Endothelial cell of umbilical vein (primary cell): ENCODE results near the gene EID2B. TPM values are rescaled to one million over a fixed set of nuclear protein-coding genes. Genes with fewer than 3 reads are reported as not detected.

Experiments used
- BruUV-seq: library from RNA; stranded (reverse); fragments of 400-500 nt; replicated peaks from 2 replicates; lab custom pipeline; 2021; lab: Mats Ljungman, UMichigan
- CTCF ChIA-PET: fragments of 300-600, 350-600 bp; sonication (Branson Sonifier 250); formaldehyde crosslinking; loops from one replicate; lab custom pipeline; 2021; ENCODE audit warnings: antibody characterized with exemption, inconsistent platforms; lab: Charles Lee
- POLR2A ChIA-PET: fragments of 300-600, 350-600 bp; sonication (Branson Sonifier 250); formaldehyde crosslinking; loops from one replicate; lab custom pipeline; 2021; ENCODE audit warnings: antibody characterized with exemption, inconsistent platforms; lab: Charles Lee
- DNase-seq: peaks from one replicate; pipeline ENCODE4 v3.0.0-alpha.2; 2011; ENCODE audit warnings: low read depth, low spot score
- FAIRE-seq: peaks from 2 replicates; lab custom pipeline; 2011; peaks lifted over from hg19 to GRCh38; lab: Jason Lieb, UNC
- H2AFZ ChIP-seq: 2 replicates; pipeline ENCODE4 v1.6.0; 2012; ENCODE audit warnings: low read depth, low read length, control low read depth, inconsistent platforms
- H3K27ac ChIP-seq: 2 replicates; pipeline ENCODE4 v1.5.1; 2011; ENCODE audit warnings: low read depth, mild to moderate bottlenecking, control low read depth, low read length, moderate library complexity; ENCODE audit not compliant: insufficient read depth
- H3K27me3 ChIP-seq, 2 experiments: 2 replicates each; pipeline versions ENCODE4 v1.6.0 to v1.6.1; 2011; ENCODE audit warnings: low read length in 2 of 2, mixed read lengths in 1 of 2; ENCODE audit not compliant: control insufficient read depth in 2 of 2, insufficient read depth in 2 of 2
- H3K36me3 ChIP-seq, 2 experiments: 2 replicates in 1 of 2; 3 replicates in 1 of 2; pipeline ENCODE4 v1.5.1; 2011; ENCODE audit warnings: low read length in 2 of 2, mild to moderate bottlenecking in 1 of 2, moderate library complexity in 1 of 2; ENCODE audit not compliant: control insufficient read depth in 2 of 2, insufficient read depth in 2 of 2; ENCODE audit errors: extremely low read depth in 1 of 2
- H3K4me1 ChIP-seq: 3 replicates; pipeline ENCODE4 v1.5.1; 2011; ENCODE audit warnings: mild to moderate bottlenecking, low read length; ENCODE audit not compliant: control insufficient read depth, insufficient read depth; ENCODE audit errors: extremely low read depth
- H3K4me2 ChIP-seq: 2 replicates; pipeline ENCODE4 v1.6.1; 2011; ENCODE audit warnings: low read length, control low read depth, mixed read lengths; ENCODE audit not compliant: insufficient read depth
- H3K4me3 ChIP-seq, 3 experiments: fragments of 200-600 bp in 1 of 3; sonication (generic), shearing (Covaris generic) in 1 of 3; replicated peaks in 1 of 3; 2 replicates each; pipeline ENCODE4 v1.5.1; 2011 to 2016; ENCODE audit warnings: control low read depth in 3 of 3, low read length in 3 of 3, mild to moderate bottlenecking in 2 of 3, inconsistent platforms in 1 of 3, low read depth in 1 of 3, moderate library complexity in 1 of 3; ENCODE audit not compliant: insufficient read depth in 1 of 3
- H3K79me2 ChIP-seq: 2 replicates; pipeline ENCODE4 v1.6.0; 2012; ENCODE audit warnings: low read length, inconsistent platforms; ENCODE audit not compliant: control insufficient read depth, insufficient read depth
- H3K9ac ChIP-seq: replicated peaks from 2 replicates; pipeline ENCODE3; 2011; ENCODE audit warnings: low read length, control low read depth; ENCODE audit not compliant: insufficient read depth; ENCODE audit errors: extremely low read depth
- H3K9me1 ChIP-seq: replicated peaks from 3 replicates; pipeline ENCODE4 v1.6.0; 2011; ENCODE audit warnings: mild to moderate bottlenecking, low read length; ENCODE audit not compliant: control insufficient read depth, insufficient read depth; ENCODE audit errors: extremely low read depth
- H3K9me3 ChIP-seq: replicated peaks from 2 replicates; pipeline ENCODE4 v1.5.1; 2012; ENCODE audit warnings: low read length, inconsistent platforms; ENCODE audit not compliant: control insufficient read depth, insufficient read depth
- H4K20me1 ChIP-seq: replicated peaks from 2 replicates; pipeline ENCODE3; 2011; ENCODE audit warnings: mild to moderate bottlenecking, low read length; ENCODE audit not compliant: control insufficient read depth, insufficient read depth; ENCODE audit errors: extremely low read depth
- CTCF ChIP-seq, 2 donors: IDR thresholded peaks; 1 replicate in 1 of 2; 2 replicates in 1 of 2; pipeline ENCODE4 v1.5.1; 2011; ENCODE audit warnings: low read length in 2 of 2, mild to moderate bottlenecking in 2 of 2, moderate library complexity in 2 of 2, control low read depth in 1 of 2, inconsistent platforms in 1 of 2, low read depth in 1 of 2; ENCODE audit not compliant: insufficient read depth in 1 of 2; ENCODE audit errors: extremely low read depth in 1 of 2
- EZH2 ChIP-seq: IDR thresholded peaks from 2 replicates; pipeline ENCODE4 v1.6.1; 2012; ENCODE audit warnings: borderline replicate concordance, low read depth, mild to moderate bottlenecking, moderate library complexity, low read length, inconsistent platforms; ENCODE audit not compliant: severe bottlenecking
- FOS ChIP-seq: IDR thresholded peaks from 2 replicates; pipeline ENCODE4 v1.6.1; 2011; ENCODE audit warnings: mild to moderate bottlenecking, low read length, moderate library complexity, borderline replicate concordance; ENCODE audit not compliant: insufficient read depth
- GATA2 ChIP-seq: IDR thresholded peaks from 2 replicates; pipeline ENCODE4 v1.7.0; 2011; ENCODE audit warnings: low read depth, mild to moderate bottlenecking, moderate library complexity, mixed read lengths, low read length; ENCODE audit not compliant: insufficient read length, insufficient read depth
- JUN ChIP-seq: IDR thresholded peaks from 2 replicates; pipeline ENCODE4 v1.6.1; 2011; ENCODE audit warnings: borderline replicate concordance, low read depth; ENCODE audit not compliant: insufficient read length, insufficient read depth
- MAX ChIP-seq: IDR thresholded peaks from 2 replicates; pipeline ENCODE4 v1.6.1; 2011; ENCODE audit not compliant: insufficient read depth, insufficient read length
- dilution Hi-C: fragments of 300-500 bp; cut with MboI; formaldehyde crosslinking; loops from one replicate; pipeline ENCODE4 v1.15.0; 2019; ENCODE audit warnings: low sequenced_read_pairs; ENCODE audit not compliant: extremely low pct_ligation_motif_present
- intact Hi-C: fragments of 100-400 bp; cut with micrococcal nuclease; formaldehyde crosslinking; loops from one replicate; pipeline ENCODE4 v1.10.0; 2022
- polyA plus RNA-seq, 4 experiments: library from polyadenylated mRNA; depleted of rRNA in 3 of 4; stranded (reverse) in 3 of 4; unstranded in 1 of 4; fragments of >200 nt; gene quantifications; 2 replicates each; pipeline versions ENCODE4 v1.2.1 to v1.2.3, GENCODE V29; 2011 to 2012; ENCODE audit warnings: missing spikeins in 1 of 4
- total RNA-seq: library from RNA; stranded (reverse); gene quantifications from 2 replicates; pipeline ENCODE4 v1.2.3, GENCODE V29; 2021

Gene EID2B
- total and polyA plus RNA-seq, 2 donors (not counting 3 experiments of a cell fraction or from before 2014, with no cell fraction given) = 1.7 to 3.9 TPM

GRCh38 chr19:39492788-39493187 is 39.9 kb downstream of the EID2B start:
- POLR2A ChIA-PET = no interaction called here
- H3K4me2 ChIP-seq = no peak overlapping the region

GRCh38 chr19:39492225-39492624 is 40.4 kb downstream of the EID2B start:
- FAIRE-seq = no peak
- dilution Hi-C loops = no loop called here
- BruUV-seq = no TSS peak

More at GRCh38 chr19:39492788-39493187, 39.9 kb downstream of the EID2B start:
- Histone ChIP-seq H3K27ac (no peak overlapping the region), H3K4me1 (peaks cover 3% of the 10 kb centered on the region), H3K4me3 (no peak overlapping the region), H3K36me3 (peaks cover 9 to 23% of the 10 kb centered on the region in 2 experiments), H3K9me3 (no peaks in the 10 kb centered on the region), H3K9me1 (no peaks in the 10 kb centered on the region), H3K79me2 (no peaks in the 10 kb centered on the region), H4K20me1 (no peaks in the 10 kb centered on the region), H3K9ac (no peak overlapping the region), H2AFZ (no peak overlapping the region), H3K27me3 (peaks cover 0 to 3% of the 10 kb centered on the region in 2 experiments)
- CTCF ChIA-PET = no interaction called here
- DNase-seq = no peak
- BruUV-seq = no TSS peak
- intact Hi-C loops (no loop called here), dilution Hi-C loops (no loop called here)
- TF ChIP-seq FOS (no peak), JUN (no peak), CTCF (IDR thresholded peaks at IDR 0.05; ENCODE audit: extremely low read depth in 1 of 2, insufficient read depth in 1 of 2, low read depth in 1 of 2, low read length in 2 of 2) (no peak)
- peak; percentile 40 for FAIRE-seq

More at GRCh38 chr19:39492225-39492624, 40.4 kb downstream of the EID2B start:
- intact Hi-C loops = no loop called here
- ChIA-PET POLR2A (no interaction called here), CTCF (interaction anchor here (0.6 kb wide), 1 partner anchor 11 kb away, joined by 4 read pairs; no protein-coding TSS in a partner anchor)
- Histone ChIP-seq H3K9ac (no peak overlapping the region), H3K27ac (no peak overlapping the region), H3K36me3 (peaks cover 9 to 23% of the 10 kb centered on the region in 2 experiments), H3K9me3 (no peaks in the 10 kb centered on the region), H3K4me3 (no peak overlapping the region), H3K4me1 (no peaks in the 10 kb centered on the region), H3K9me1 (no peaks in the 10 kb centered on the region), H4K20me1 (no peaks in the 10 kb centered on the region), H3K4me2 (no peak overlapping the region), H3K27me3 (no peaks in the 10 kb centered on the region), H3K79me2 (no peaks in the 10 kb centered on the region), H2AFZ (no peak overlapping the region)
- TF ChIP-seq EZH2 (no peak), FOS (no peak), GATA2 (no peak), JUN (no peak), CTCF (IDR thresholded peaks at IDR 0.05; ENCODE audit: extremely low read depth in 1 of 2, insufficient read depth in 1 of 2, low read depth in 1 of 2, low read length in 2 of 2) (no peak), MAX (no peak)
- no peak for DNase-seq
